GM19025 (cell line): Measurements from ENCODE around the gene CRTC3.

ENCODE experiments used
- ATAC-seq: cut with Tn5 transposase; IDR thresholded peaks from one replicate; pipeline ENCODE4 v1.9.1; 2021; ENCODE audit warnings: mild to moderate bottlenecking, low read depth, moderate library complexity; ENCODE audit not compliant: unreplicated experiment

Gene CRTC3

DNA sequence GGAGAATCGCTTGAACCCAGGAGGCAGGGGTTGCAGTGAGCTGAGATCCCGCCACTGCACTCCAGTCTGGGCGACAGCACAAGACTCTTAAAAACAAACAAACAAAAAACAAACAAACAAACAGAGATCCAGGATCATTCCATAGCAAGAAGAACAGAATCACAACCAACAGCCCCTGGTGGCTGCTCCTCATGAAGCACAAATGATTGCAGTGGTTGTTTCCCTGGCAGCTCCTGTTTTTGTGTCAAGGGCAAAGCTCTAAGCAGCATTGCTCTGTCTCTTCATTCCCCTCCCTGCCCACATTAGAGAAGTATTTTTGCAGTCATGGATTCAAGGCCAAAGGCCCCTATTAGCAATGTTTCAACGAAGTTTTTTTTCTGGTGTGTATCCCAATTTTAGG is 161.6 kb downstream of the CRTC3 start:
- ATAC-seq, result no peak

DNA sequence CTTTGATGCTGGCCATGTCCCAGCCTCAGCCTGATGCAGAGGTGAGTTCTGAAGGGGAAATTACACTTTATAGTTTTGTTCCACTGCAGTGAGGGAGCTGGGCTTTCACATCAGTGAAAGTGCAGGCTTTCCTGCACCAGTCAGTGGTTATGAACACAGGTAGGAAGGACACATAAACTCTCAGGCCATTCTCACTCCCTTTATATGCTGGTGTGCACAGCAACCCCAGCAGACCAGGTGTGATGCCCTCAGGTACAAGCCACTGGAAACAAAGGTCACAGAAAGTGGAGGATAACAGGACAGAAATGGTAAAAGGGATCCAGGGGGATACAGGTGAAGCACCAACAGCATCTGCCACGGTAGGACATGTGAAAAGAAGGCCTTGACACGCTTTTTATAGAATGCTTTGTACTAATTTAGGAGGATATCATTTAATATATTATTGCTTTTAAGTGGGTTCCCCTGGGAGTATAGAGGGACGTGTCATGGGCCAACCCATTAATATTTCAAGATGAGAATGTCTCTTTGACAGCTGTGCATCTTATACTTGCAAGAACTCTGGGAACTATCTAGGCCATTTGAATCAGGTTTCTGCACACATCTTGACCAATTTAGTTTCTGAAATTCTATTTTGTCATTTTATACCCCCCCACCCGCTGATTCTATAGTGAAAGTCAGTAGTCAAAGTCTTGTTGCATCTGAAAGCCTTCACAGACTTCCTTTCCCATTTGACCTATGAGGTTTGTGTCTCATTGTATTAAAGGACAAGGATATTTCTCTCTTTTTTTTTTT is 162.5 kb downstream of the CRTC3 start:
- ATAC-seq, result no peak
